ENCODE data around the gene CDK6. TPM values are rescaled to one million over a fixed set of nuclear protein-coding genes. Genes with fewer than 3 reads are reported as not detected.

Gene CDK6
- total and polyA plus RNA-seq, 10 of the 15 experiments (the other 5 are each of a cell fraction or from before 2014, with no cell fraction given), result 8.0 to 118 (median 45.8) TPM

DNA sequence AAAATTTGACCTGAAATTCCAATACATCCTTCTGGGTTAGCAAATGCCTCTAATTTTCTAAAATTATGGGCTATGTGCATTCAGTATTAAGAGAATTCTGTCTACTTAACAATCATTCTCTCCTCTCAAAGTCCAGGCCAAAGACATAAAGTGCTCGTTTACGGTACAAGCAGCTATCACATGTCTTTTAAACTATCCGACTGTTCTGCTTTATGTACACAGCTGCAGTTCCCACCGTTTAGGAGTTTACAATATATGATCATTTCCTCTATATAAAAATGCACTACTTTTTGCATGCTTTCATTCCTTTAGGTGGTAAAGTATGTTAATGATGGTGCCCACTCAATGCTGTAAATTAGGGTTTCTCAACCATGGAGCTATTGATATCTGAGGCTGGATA is 34.0 kb downstream of the CDK6 start (continued):
- TF ChIP-seq, protein P1, sequence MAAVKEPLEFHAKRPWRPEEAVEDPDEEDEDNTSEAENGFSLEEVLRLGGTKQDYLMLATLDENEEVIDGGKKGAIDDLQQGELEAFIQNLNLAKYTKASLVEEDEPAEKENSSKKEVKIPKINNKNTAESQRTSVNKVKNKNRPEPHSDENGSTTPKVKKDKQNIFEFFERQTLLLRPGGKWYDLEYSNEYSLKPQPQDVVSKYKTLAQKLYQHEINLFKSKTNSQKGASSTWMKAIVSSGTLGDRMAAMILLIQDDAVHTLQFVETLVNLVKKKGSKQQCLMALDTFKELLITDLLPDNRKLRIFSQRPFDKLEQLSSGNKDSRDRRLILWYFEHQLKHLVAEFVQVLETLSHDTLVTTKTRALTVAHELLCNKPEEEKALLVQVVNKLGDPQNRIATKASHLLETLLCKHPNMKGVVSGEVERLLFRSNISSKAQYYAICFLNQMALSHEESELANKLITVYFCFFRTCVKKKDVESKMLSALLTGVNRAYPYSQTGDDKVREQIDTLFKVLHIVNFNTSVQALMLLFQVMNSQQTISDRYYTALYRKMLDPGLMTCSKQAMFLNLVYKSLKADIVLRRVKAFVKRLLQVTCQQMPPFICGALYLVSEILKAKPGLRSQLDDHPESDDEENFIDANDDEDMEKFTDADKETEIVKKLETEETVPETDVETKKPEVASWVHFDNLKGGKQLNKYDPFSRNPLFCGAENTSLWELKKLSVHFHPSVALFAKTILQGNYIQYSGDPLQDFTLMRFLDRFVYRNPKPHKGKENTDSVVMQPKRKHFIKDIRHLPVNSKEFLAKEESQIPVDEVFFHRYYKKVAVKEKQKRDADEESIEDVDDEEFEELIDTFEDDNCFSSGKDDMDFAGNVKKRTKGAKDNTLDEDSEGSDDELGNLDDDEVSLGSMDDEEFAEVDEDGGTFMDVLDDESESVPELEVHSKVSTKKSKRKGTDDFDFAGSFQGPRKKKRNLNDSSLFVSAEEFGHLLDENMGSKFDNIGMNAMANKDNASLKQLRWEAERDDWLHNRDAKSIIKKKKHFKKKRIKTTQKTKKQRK (IDR thresholded peaks at IDR 0.05; ENCODE audit: low read depth, low read length), result no peak

DNA sequence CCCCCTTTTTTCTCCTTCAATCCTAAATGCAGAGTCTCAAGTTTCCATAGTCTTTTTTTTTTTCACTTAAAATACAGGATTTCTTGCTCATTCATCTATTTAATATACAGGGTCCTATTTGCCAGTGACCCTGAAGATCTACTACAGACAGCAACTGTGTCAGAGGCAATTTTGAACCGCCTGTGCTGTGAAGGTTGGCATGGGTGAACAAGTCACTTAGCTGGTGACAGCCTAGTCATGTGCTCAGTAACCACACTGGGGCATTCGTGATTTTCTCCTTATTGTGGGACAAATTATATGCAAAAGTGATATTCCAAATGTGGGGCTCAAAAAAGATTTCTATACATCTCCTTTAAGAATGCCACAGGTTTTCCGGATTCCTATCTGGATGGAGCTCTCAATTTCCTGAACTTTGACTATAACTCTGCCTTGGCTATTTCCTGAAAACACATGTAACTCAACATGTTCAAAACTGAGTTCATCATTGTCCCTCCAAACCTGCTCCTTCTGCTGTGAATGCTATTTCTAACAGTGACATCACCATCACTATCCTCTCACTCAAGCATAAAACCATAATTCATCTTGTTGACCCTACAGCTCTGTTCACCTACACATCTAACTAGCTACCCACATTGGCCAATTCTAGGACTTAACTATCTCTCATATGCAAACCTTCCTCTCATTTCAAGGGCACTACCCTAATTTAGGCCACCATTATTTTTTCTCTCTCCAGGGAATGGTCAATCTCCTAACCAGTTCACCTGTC is 36.7 kb downstream of the CDK6 start:
- Histone ChIP-seq H2AFZ (ENCODE audit: control insufficient read depth, low read depth, low read length) (no peak overlapping the region), H3K4me1 (ENCODE audit: control insufficient read depth, insufficient read depth, low read length) (peaks cover 12% of the 10 kb centered on the region), H3K79me2 (ENCODE audit: control insufficient read depth, insufficient read depth, low read length) (peaks cover 49% of the 10 kb centered on the region), H3K27me3 (replicated peaks in 1 of 2; ENCODE audit: control insufficient read depth in 2 of 2, insufficient read depth in 2 of 2, low read length in 1 of 2) (no peaks in the 10 kb centered on the region), H3K4me2 (ENCODE audit: control insufficient read depth, insufficient read depth) (no peak overlapping the region), H3K36me3 (ENCODE audit: control insufficient read depth in 2 of 2, insufficient read depth in 2 of 2, low read length in 1 of 2) (peaks cover 2 to 5% of the 10 kb centered on the region in 2 experiments; a peak in 2 of 4 replicates), H3K27ac (ENCODE audit: control insufficient read depth, insufficient read depth) (no peak overlapping the region), H3K4me3 (no peak overlapping the region), H4K20me1 (ENCODE audit: control insufficient read depth, insufficient read depth) (no peaks in the 10 kb centered on the region), H3K9me3 (replicated peaks; ENCODE audit: control insufficient read depth, insufficient read depth, low read length) (no peaks in the 10 kb centered on the region; the same call in 2 of the 3 replicates), H3K9ac (ENCODE audit: control insufficient read depth, insufficient read depth, low read length) (no peak overlapping the region)
- ChIA-PET CTCF (interaction anchor here (0.8 to 2.0 kb wide), 3 partner anchors 14 to 38 kb away, joined by 3 to 7 read pairs (median 4); no protein-coding TSS in a partner anchor), RAD21 (ENCODE audit: unreplicated experiment) (interaction anchor here (0.5 to 2.0 kb wide), 8 partner anchors 11 to 79 kb away, joined by 3 to 9 read pairs (median 4); no protein-coding TSS in a partner anchor), SMC1A (ENCODE audit: uncharacterized antibody, unreplicated experiment) (interaction anchor here (0.6 to 3.8 kb wide), 17 partner anchors 7 to 181 kb away, joined by 3 to 24 read pairs (median 3); no protein-coding TSS in a partner anchor), POLR2A (interaction anchor here (0.6 to 2.0 kb wide), 4 partner anchors 9 to 23 kb away, joined by 3 to 7 read pairs (median 6); no protein-coding TSS in a partner anchor)
- intact Hi-C loops (cut with micrococcal nuclease; ENCODE audit: unreplicated experiment), result loop anchor here (2.0 kb wide), 1 partner anchor 17 kb away; no protein-coding TSS in a partner anchor
- DNase-seq (ENCODE audit: low read depth, low spot score) (no peak), ATAC-seq (peak; percentile 85), FAIRE-seq (peak; percentile 57)
- WGBS (ENCODE audit: insufficient coverage, insufficient replicate concordance, low lambda C conversion rate, missing lambda C conversion rate), result 88% methylated on average over 3 of the region's 3 CpGs
- TSS peak; percentile 22 for BruUV-seq (replicated peaks)
- in situ Hi-C loops (cut with MboI), result no loop called here
- peak; percentile 64 for TF ChIP-seq IKZF1 (conservative IDR thresholded peaks at IDR 0.05)
- TF ChIP-seq NR2F1 (conservative IDR thresholded peaks at IDR 0.05), result peak; percentile 58
- no peak for TF ChIP-seq SMARCA5 (IDR thresholded peaks at IDR 0.05)
- no peak for TF ChIP-seq SREBF2 (IDR thresholded peaks at IDR 0.05; ENCODE audit: low read length)
- peak; percentile 96 for TF ChIP-seq ATF7 (IDR thresholded peaks at IDR 0.05; ENCODE audit: low read depth)
- peak; percentile 79 for TF ChIP-seq MEF2A (IDR thresholded peaks at IDR 0.05; ENCODE audit: insufficient read depth, low read depth, low read length)
- 0 out of 2 replicates have a peak, but pooled peaks have one; percentile 30 for TF ChIP-seq NBN (IDR thresholded peaks at IDR 0.05)
- TF ChIP-seq, protein P2, sequence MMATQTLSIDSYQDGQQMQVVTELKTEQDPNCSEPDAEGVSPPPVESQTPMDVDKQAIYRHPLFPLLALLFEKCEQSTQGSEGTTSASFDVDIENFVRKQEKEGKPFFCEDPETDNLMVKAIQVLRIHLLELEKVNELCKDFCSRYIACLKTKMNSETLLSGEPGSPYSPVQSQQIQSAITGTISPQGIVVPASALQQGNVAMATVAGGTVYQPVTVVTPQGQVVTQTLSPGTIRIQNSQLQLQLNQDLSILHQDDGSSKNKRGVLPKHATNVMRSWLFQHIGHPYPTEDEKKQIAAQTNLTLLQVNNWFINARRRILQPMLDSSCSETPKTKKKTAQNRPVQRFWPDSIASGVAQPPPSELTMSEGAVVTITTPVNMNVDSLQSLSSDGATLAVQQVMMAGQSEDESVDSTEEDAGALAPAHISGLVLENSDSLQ (IDR thresholded peaks at IDR 0.05), result peak; percentile 73
- TF ChIP-seq KAT2A (conservative IDR thresholded peaks at IDR 0.05; ENCODE audit: control insufficient read depth, low read depth, low read length), result no peak
- peak in 1 of 2 experiments; percentile 55; a peak in 2 of 4 replicates for TF ChIP-seq IKZF2 (IDR thresholded peaks at IDR 0.05)
- peak; percentile 15; the same call in 1 of the 2 replicates for TF ChIP-seq CREM (IDR thresholded peaks at IDR 0.05; ENCODE audit: low read depth)
- TF ChIP-seq RUNX3 (IDR thresholded peaks at IDR 0.05; ENCODE audit: low read length), result peak; percentile 39; the same call in 1 of the 2 replicates
- 0 out of 2 replicates have a peak, but pooled peaks have one; percentile 30 for TF ChIP-seq BCL11A (IDR thresholded peaks at IDR 0.05; ENCODE audit: low read depth, low read length)
- peak; percentile 64 for TF ChIP-seq MTA2 (IDR thresholded peaks at IDR 0.05; ENCODE audit: low read depth)
- no peak for TF ChIP-seq RBBP5 (conservative IDR thresholded peaks at IDR 0.05)
- TF ChIP-seq, protein P3, sequence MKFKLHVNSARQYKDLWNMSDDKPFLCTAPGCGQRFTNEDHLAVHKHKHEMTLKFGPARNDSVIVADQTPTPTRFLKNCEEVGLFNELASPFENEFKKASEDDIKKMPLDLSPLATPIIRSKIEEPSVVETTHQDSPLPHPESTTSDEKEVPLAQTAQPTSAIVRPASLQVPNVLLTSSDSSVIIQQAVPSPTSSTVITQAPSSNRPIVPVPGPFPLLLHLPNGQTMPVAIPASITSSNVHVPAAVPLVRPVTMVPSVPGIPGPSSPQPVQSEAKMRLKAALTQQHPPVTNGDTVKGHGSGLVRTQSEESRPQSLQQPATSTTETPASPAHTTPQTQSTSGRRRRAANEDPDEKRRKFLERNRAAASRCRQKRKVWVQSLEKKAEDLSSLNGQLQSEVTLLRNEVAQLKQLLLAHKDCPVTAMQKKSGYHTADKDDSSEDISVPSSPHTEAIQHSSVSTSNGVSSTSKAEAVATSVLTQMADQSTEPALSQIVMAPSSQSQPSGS (IDR thresholded peaks at IDR 0.05; ENCODE audit: low read length), result 0 out of 2 replicates have a peak, but pooled peaks have one; percentile 43

All from GM12878 (cell line).